Stomach (tissue), 4 donors: ENCODE data around the gene NEMF.
"Not testable (repeated sequence)": the region's sequence is repeated elsewhere in the genome, so short reads cannot be mapped to it uniquely, and the experiment has no call there.

Experiments
- CTCF ChIP-seq, 7 experiments: fragments of 450-650 bp in 4 of 7; fragments of 200-600 bp in 3 of 7; sonication (generic) in 3 of 7; IDR thresholded peaks; one replicate each; pipeline ENCODE4 v1.5.1; 2016 to 2019; ENCODE audit warnings: antibody characterized with exemption in 7 of 7, control low read depth in 2 of 7, mild to moderate bottlenecking in 1 of 7
- EP300 ChIP-seq: sonication (generic); formaldehyde crosslinking; IDR thresholded peaks from one replicate; pipeline ENCODE4 v1.6.1; 2017; ENCODE audit warnings: antibody characterized with exemption
- POLR2A ChIP-seq, 4 donors: fragments of 450-650 bp; IDR thresholded peaks; one replicate each; pipeline ENCODE4 v1.6.1; 2016; ENCODE audit warnings: antibody characterized with exemption in 4 of 4, control low read depth in 2 of 4, mild to moderate bottlenecking in 1 of 4, moderate library complexity in 1 of 4
- POLR2AphosphoS5 ChIP-seq, 3 donors: sonication (generic); formaldehyde crosslinking; IDR thresholded peaks; one replicate each; pipeline ENCODE4 v1.6.1; 2016; ENCODE audit warnings: antibody characterized with exemption in 3 of 3

- not testable (repeated sequence) for TF ChIP-seq CTCF (IDR thresholded peaks at IDR 0.05); POLR2AphosphoS5 (IDR thresholded peaks at IDR 0.05); POLR2A (IDR thresholded peaks at IDR 0.05); EP300
These were observed 116.9 kb downstream of the NEMF start for GRCh38 chr14:49735669-49736068.
